Colonic mucosa (tissue), 4 donors: ENCODE data around the gene TRRAP. TPM values are rescaled to one million over a fixed set of nuclear protein-coding genes. Genes with fewer than 3 reads are reported as not detected.
A peak's percentile ranks its signal among the peaks of the same experiment; 100 is the strongest.

Experiments used
- DNase-seq: peaks from one replicate; pipeline ENCODE4 v3.0.0-alpha.2; 2020
- H3K27ac ChIP-seq: fragments of 200-600 bp; one replicate; pipeline ENCODE4 v1.8.0; 2021
- H3K27me3 ChIP-seq: fragments of 200-600 bp; one replicate; pipeline ENCODE4 v1.8.0; 2021
- H3K36me3 ChIP-seq: fragments of 200-600 bp; one replicate; pipeline ENCODE4 v1.8.0; 2021
- H3K4me1 ChIP-seq: fragments of 200-600 bp; one replicate; pipeline ENCODE4 v1.8.0; 2021; ENCODE audit warnings: mild to moderate bottlenecking
- H3K4me3 ChIP-seq: fragments of 200-600 bp; one replicate; pipeline ENCODE4 v1.8.0; 2021
- H3K9ac ChIP-seq, 2 donors: one replicate each; pipeline ENCODE4 v1.7.0; 2013; ENCODE audit warnings: control low read depth in 2 of 2, low read depth in 2 of 2, low read length in 2 of 2
- H3K9me3 ChIP-seq: fragments of 200-600 bp; one replicate; pipeline ENCODE4 v1.8.0; 2021
- intact Hi-C: fragments of 100-400 bp; cut with DNase I; formaldehyde crosslinking; loops from one replicate; pipeline ENCODE4 v1.14.1; 2022
- total RNA-seq, 2 donors: library from RNA; stranded (reverse); fragmentation: NEBNext Ultra II Directional in 1 of 2; extraction: Animal tissue kit (Norgen Biotek cat#: 25700) in 1 of 2; gene quantifications; one replicate each; pipeline ENCODE4 v1.2.1, GENCODE V29; 2021
- TF ChIP-seq, protein P1 (sequence below): fragments of 200-600 bp; IDR thresholded peaks from one replicate; pipeline ENCODE4 v1.8.0; 2022; ENCODE audit warnings: antibody characterized with exemption, mild to moderate bottlenecking
- donor health status: healthy.
- donor health status: DM: no; HTN: no; CAD: no.
- donor health status: DM: no; HTN: no; CAD: no.

TRRAP gene
- total RNA-seq, 2 donors from 2014 or later: 33.3 to 39.4 TPM

GRCh38 chr7:98868450-98868849 lies 9.9 kb upstream of the TRRAP start:
- Histone ChIP-seq H3K4me3 (no peak overlapping the region), H3K9me3 (no peaks in the 10 kb centered on the region), H3K27me3 (peaks cover 32% of the 10 kb centered on the region), H3K36me3 (no peaks in the 10 kb centered on the region), H3K27ac (no peak overlapping the region), H3K4me1 (no peaks in the 10 kb centered on the region), H3K9ac (no peak overlapping the region)
- DNase-seq: no peak
- TF ChIP-seq, protein P1, sequence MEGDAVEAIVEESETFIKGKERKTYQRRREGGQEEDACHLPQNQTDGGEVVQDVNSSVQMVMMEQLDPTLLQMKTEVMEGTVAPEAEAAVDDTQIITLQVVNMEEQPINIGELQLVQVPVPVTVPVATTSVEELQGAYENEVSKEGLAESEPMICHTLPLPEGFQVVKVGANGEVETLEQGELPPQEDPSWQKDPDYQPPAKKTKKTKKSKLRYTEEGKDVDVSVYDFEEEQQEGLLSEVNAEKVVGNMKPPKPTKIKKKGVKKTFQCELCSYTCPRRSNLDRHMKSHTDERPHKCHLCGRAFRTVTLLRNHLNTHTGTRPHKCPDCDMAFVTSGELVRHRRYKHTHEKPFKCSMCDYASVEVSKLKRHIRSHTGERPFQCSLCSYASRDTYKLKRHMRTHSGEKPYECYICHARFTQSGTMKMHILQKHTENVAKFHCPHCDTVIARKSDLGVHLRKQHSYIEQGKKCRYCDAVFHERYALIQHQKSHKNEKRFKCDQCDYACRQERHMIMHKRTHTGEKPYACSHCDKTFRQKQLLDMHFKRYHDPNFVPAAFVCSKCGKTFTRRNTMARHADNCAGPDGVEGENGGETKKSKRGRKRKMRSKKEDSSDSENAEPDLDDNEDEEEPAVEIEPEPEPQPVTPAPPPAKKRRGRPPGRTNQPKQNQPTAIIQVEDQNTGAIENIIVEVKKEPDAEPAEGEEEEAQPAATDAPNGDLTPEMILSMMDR: no peak
- intact Hi-C loops: no loop called here

DNA sequence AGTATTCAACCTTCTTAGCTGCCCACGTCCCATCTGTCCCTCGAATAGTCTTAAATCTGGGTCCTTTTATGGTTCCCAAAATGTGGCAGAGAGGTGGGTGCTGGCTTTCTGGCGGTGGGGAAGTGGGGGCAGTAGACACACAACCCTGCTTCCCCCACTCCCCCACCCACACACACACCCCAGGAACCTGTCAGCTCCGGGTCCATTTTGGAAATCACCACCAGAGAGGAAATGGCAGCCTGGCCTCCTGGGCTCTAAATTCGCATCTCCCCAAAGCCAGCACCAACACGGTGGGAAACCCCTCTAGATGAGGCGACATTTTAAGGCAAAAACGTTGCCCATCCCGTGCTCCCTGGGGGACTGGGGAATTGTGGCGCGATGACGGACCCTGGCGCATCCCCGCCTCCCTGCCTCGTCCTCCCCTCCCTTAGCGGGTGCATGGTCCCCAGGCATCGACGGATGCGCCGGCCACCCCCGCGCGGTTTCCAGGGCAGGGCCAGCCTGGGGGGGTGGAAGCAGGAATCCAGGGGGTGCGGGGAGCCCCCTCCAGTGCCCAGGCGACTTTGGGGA lies 9.2 kb upstream of the TRRAP start:
- no peaks in the 10 kb centered on the region for H3K36me3 ChIP-seq
- H3K9ac ChIP-seq: no peak overlapping the region
- no peak overlapping the region for H3K4me3 ChIP-seq
- intact Hi-C loops: no loop called here
- H3K9me3 ChIP-seq: no peaks in the 10 kb centered on the region
- peaks cover 32% of the 10 kb centered on the region for H3K27me3 ChIP-seq
- no peaks in the 10 kb centered on the region for H3K4me1 ChIP-seq
- no peak for DNase-seq
- TF ChIP-seq, protein P1: no peak
- no peak overlapping the region for H3K27ac ChIP-seq

- no peak for DNase-seq
- Histone ChIP-seq H3K4me3 (no peak within 1 kb of the TSS), H3K27me3 (peaks cover 32% of the 10 kb centered on the region), H3K27ac (no peak within 1 kb of the TSS), H3K36me3 (no peaks in the 10 kb centered on the region), H3K4me1 (no peaks in the 10 kb centered on the region), H3K9ac (no peak within 1 kb of the TSS), H3K9me3 (no peaks in the 10 kb centered on the region)
- intact Hi-C loops: no loop called here
- TF ChIP-seq, protein P1: no peak
Observed at GRCh38 chr7:98869597-98870120, 8.7 kb upstream of the TRRAP start, which contains the start of gene TMEM130. TMEM130 (minus strand) TSS chr7:98870014; CDS start chr7:98869861, 153 bp downstream.

- Histone ChIP-seq H3K4me1 (no peaks in the 10 kb centered on the region), H3K9ac (no peak overlapping the region), H3K4me3 (no peak overlapping the region), H3K9me3 (no peaks in the 10 kb centered on the region), H3K27me3 (peaks cover 32% of the 10 kb centered on the region), H3K27ac (no peak overlapping the region), H3K36me3 (no peaks in the 10 kb centered on the region)
- intact Hi-C loops: no loop called here
- TF ChIP-seq, protein P1: no peak
- peak; percentile 24 for DNase-seq
Observed at GRCh38 chr7:98870121-98870651, 8.1 kb upstream of the TRRAP start.

DNA sequence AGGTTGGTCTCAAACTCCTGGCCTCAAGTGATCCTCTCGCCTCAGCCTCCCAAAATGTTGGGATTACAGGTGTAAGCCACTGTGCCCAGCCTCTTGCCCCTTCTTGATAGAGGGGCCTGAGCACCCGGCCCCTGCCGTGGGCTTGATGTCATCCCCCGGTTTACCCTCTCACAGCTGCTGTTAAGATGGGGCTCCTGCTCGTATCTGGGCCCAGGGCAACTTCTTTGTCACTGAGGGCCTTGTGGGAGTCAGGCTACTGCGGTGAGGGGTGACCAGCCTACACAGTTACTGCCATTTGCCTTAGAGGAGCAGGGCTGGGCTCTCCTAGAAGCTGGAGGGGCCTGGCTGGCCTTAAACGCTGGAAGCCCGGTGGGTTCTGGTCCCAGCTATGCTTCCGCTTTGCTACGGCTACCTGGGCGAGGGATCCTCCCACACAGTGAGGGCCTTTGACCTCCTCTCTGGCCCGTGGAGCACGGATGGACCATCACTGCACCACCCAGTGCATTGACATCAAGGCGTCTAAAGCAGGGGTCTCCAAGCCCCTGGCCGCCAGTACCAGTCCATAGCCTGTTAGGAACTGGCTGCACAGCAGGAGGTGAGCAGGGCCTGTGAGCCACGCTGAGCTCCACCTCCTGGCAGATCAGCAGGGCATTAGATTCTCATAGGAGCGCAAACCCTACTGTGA lies 7.4 kb upstream of the TRRAP start:
- no peaks in the 10 kb centered on the region for H3K36me3 ChIP-seq
- intact Hi-C loops: no loop called here
- H3K27ac ChIP-seq: no peak overlapping the region
- H3K4me3 ChIP-seq: no peak overlapping the region
- TF ChIP-seq, protein P1: no peak
- H3K9ac ChIP-seq: no peak overlapping the region
- no peak for DNase-seq
- peaks cover 32% of the 10 kb centered on the region for H3K27me3 ChIP-seq
- H3K4me1 ChIP-seq: no peaks in the 10 kb centered on the region
- no peaks in the 10 kb centered on the region for H3K9me3 ChIP-seq
